Hepatocyte (in vitro differentiated cells): ENCODE data around the gene NGFR.

Source experiments
- CTCF ChIP-seq: fragments of 200-600 bp; sonication (generic); IDR thresholded peaks from 2 replicates; pipeline ENCODE4 v1.5.1; 2016; ENCODE audit warnings: antibody characterized with exemption, mild to moderate bottlenecking; ENCODE audit not compliant: poor library complexity
- EZH2 ChIP-seq: fragments of 200-600 bp; sonication (generic); IDR thresholded peaks from 2 replicates; pipeline ENCODE4 v1.6.1; 2016; ENCODE audit warnings: antibody characterized with exemption, mild to moderate bottlenecking, borderline replicate concordance

GRCh38 chr17:49513641-49514040 lies 18.5 kb downstream of the NGFR start:
- TF ChIP-seq CTCF (no peak), EZH2 (no peak)
